ENCODE results near the gene THSD4.

Gene THSD4

DNA sequence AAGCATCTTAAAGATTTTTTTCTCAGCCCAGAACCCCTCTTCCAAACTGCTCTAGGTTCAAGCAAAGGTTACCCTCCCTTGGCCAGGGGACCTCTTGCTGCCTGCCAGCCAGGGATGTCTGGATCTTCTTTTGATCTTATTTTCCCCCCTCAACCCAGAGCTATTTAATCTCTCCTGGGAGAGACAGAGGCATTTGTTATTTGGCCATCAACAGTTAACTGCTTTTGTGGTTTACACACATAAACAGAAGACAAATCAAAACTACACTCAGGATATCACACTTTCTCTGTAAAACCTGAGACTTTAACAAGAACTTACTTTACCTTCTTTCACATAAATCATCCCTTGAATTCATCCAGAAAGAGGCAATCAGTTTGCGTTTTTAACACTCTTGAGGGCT is 272.5 kb downstream of the THSD4 start:
- TF ChIP-seq, protein P1, sequence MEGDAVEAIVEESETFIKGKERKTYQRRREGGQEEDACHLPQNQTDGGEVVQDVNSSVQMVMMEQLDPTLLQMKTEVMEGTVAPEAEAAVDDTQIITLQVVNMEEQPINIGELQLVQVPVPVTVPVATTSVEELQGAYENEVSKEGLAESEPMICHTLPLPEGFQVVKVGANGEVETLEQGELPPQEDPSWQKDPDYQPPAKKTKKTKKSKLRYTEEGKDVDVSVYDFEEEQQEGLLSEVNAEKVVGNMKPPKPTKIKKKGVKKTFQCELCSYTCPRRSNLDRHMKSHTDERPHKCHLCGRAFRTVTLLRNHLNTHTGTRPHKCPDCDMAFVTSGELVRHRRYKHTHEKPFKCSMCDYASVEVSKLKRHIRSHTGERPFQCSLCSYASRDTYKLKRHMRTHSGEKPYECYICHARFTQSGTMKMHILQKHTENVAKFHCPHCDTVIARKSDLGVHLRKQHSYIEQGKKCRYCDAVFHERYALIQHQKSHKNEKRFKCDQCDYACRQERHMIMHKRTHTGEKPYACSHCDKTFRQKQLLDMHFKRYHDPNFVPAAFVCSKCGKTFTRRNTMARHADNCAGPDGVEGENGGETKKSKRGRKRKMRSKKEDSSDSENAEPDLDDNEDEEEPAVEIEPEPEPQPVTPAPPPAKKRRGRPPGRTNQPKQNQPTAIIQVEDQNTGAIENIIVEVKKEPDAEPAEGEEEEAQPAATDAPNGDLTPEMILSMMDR (conservative IDR thresholded peaks at IDR 0.05; ENCODE audit: control insufficient read depth, insufficient read depth, low read depth, low read length): no peak
- no peak for DNase-seq (ENCODE audit: low read depth)
- no peak overlapping the region for H3K4me3 ChIP-seq (ENCODE audit: control insufficient read depth, low read depth, low read length)

DNA sequence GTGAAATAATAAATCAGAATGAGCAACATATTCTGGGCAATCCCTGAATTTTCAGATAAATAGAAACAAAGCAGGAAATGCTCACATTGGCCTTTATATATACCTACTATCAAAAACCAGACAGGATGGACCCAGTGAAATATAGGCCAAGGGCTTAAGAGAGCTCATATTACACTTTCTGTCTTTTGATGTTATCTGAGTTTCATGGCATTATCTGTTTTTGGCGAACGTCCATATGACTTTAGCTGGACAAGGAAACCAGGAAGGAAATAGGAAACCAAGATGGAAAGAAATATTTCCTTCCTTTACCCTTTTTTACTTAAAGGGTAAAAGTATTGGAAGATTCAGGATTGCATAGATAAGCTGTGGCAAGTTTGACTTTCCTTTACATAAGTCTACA is 274.8 kb downstream of the THSD4 start:
- no peak overlapping the region for H3K4me3 ChIP-seq (ENCODE audit: control insufficient read depth, low read depth, low read length)
- TF ChIP-seq, protein P1 (conservative IDR thresholded peaks at IDR 0.05; ENCODE audit: control insufficient read depth, insufficient read depth, low read depth, low read length): no peak
- DNase-seq (ENCODE audit: low read depth): no peak

DNA sequence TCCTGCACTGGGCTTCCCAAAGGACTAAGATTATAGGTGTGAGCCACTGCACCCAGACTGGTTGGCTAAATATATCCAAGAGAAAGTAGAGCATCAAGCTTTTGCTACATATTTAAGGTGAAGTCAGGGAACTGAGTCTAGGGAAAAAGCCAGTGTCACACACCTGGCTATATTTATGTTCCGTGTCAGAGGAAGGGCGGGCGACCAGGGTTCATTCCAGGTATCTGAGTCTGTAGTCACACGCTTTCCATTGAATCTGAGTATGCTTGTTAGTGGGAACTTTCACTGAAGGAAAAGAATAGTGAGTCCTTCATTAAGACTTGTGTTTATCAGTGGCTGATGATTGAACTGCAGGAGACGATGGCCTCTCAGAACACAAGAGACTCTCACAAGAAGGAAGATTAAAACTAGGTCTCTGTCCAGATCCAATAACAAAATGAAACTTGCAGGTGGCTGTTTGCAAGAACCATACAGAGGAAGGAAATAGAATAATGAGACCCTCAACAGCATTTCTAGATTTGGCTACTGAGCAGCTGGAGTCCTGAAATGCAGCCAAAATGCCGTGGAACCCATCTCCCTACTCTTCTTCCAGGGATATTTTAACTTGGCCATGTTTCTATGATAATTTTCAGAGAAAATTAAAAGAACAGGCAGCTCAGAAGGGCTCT is 276.3 kb downstream of the THSD4 start:
- no peak for DNase-seq (ENCODE audit: low read depth)
- TF ChIP-seq, protein P1 (conservative IDR thresholded peaks at IDR 0.05; ENCODE audit: control insufficient read depth, insufficient read depth, low read depth, low read length): no peak

DNA sequence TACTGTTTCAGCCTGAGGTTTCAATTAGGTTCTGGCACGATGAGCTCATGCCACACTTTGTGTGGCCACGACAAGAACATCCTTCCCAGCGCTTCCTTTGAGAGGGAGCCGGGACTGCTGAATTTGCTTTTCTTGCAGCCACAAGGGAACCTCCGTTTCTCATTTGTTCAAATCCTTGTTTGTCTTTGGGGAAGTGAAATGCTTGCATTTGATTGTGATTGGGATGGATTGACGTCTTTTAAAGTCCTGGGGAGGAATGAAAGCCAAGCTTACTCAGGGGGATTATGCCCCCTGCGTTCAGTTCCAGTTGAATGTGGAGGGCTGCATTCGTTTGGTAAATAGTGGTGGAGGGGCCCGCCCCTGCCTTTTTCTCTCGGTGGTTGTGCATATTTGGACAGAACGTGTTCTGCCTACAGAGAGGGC is 277.6 kb downstream of the THSD4 start:
- H3K4me3 ChIP-seq (ENCODE audit: control insufficient read depth, low read depth, low read length): no peak overlapping the region
- DNase-seq (ENCODE audit: low read depth): no peak

More for the DNA sequence above, 276.3 kb downstream of the THSD4 start:
- H3K4me3 ChIP-seq (ENCODE audit: control insufficient read depth, low read depth, low read length): no peak overlapping the region

DNA sequence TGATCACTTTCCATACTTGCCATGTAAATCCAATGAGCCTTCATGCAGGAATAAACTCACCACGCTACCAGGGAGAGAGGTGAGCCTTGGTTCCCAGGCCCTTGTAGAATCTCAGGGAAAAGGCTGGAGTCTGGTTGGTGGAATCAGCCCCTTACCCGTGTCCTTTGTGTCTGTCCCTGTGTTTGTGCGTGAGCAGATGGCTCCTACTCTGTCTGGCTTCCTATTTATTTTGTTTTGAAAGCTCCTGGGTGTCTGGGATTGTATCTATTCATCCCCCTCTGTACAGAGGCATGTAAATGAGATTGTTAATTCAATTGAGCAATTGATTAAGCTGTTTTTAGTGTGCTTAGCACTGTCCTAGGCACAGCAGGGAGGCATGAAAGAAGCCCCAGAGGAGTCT is 278.1 kb downstream of the THSD4 start:
- TF ChIP-seq, protein P1 (conservative IDR thresholded peaks at IDR 0.05; ENCODE audit: control insufficient read depth, insufficient read depth, low read depth, low read length): no peak
- H3K4me3 ChIP-seq (ENCODE audit: control insufficient read depth, low read depth, low read length): no peak overlapping the region
- DNase-seq (ENCODE audit: low read depth): no peak

More for the DNA sequence above, 277.6 kb downstream of the THSD4 start:
- TF ChIP-seq, protein P1 (conservative IDR thresholded peaks at IDR 0.05; ENCODE audit: control insufficient read depth, insufficient read depth, low read depth, low read length): no peak

DNA sequence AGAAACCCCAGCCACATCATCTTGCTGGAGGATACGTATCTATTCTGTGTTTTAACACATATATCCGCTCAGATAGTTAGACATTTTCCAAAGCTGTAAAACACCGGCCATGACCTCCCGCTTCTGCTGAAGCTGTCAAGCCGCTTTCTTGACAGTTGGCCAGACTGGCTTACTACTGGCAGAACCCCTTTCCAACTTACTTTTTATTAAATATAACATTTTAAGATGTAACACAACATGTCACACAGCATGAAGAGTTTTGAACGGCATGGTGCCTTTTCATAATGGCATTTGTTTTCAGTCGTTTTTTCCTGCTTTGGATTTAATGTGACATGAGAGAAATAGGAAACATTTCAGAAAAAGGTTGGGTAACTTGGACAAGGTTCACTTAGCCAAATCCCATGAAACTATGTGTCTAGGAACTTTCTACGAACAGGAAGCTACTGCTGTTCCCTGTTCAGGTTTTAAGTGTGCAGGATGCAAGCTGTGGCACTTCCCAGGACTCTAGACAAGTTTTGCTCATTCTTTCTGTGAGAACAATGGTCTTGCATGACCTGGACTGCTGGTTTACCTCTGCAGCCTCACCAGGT is 281.4 kb downstream of the THSD4 start:
- no peak overlapping the region for H3K4me3 ChIP-seq (ENCODE audit: control insufficient read depth, low read depth, low read length)
- TF ChIP-seq, protein P1 (conservative IDR thresholded peaks at IDR 0.05; ENCODE audit: control insufficient read depth, insufficient read depth, low read depth, low read length): no peak

More for the DNA sequence above, 281.4 kb downstream of the THSD4 start:
- DNase-seq (ENCODE audit: low read depth): no peak
